Measurements from ENCODE around the gene EXOC8.

GRCh38 chr1:231327617-231328016 is 10.0 kb downstream of the EXOC8 start:
- TF ChIP-seq TAF1 (IDR thresholded peaks at IDR 0.05; ENCODE audit: borderline replicate concordance, low read depth, low read length) (no peak), POLR2AphosphoS5 (IDR thresholded peaks at IDR 0.05; ENCODE audit: low read depth, low read length) (no peak)
